Mesodermal cell (in vitro differentiated cells): ENCODE measurements around the gene MYCBPAP.

Source experiments
- H3K27ac ChIP-seq: 2 replicates; pipeline ENCODE4 v1.7.0; 2013; ENCODE audit warnings: mild to moderate bottlenecking, low read depth, low read length, moderate library complexity; ENCODE audit not compliant: severe bottlenecking
- H3K36me3 ChIP-seq: 2 replicates; pipeline ENCODE4 v1.7.1; 2013; ENCODE audit warnings: mild to moderate bottlenecking, low read length, moderate library complexity; ENCODE audit not compliant: control insufficient read depth, insufficient read depth
- H3K4me1 ChIP-seq: one replicate; pipeline ENCODE4 v1.7.1; 2013; ENCODE audit warnings: mild to moderate bottlenecking, low read length; ENCODE audit not compliant: insufficient read depth, control insufficient read depth, poor library complexity, severe bottlenecking
- H3K4me3 ChIP-seq: 2 replicates; pipeline ENCODE4 v1.7.0; 2013; ENCODE audit warnings: low read length, control low read depth, mild to moderate bottlenecking; ENCODE audit not compliant: insufficient read depth, poor library complexity, severe bottlenecking; ENCODE audit errors: extremely low read depth
- H3K9me3 ChIP-seq: 2 replicates; pipeline ENCODE4 v1.7.1; 2013; ENCODE audit warnings: mild to moderate bottlenecking, low read length, moderate library complexity; ENCODE audit not compliant: control insufficient read depth
- WGBS, 2 experiments: methylation state at CpG; one replicate each; pipeline ENCODE4 v1.1.5; 2013; ENCODE audit warnings: missing lambda C conversion rate in 2 of 2; ENCODE audit not compliant: insufficient coverage in 2 of 2; 5-methylcytosine and 5-hydroxymethylcytosine counted together

The MYCBPAP gene

DNA sequence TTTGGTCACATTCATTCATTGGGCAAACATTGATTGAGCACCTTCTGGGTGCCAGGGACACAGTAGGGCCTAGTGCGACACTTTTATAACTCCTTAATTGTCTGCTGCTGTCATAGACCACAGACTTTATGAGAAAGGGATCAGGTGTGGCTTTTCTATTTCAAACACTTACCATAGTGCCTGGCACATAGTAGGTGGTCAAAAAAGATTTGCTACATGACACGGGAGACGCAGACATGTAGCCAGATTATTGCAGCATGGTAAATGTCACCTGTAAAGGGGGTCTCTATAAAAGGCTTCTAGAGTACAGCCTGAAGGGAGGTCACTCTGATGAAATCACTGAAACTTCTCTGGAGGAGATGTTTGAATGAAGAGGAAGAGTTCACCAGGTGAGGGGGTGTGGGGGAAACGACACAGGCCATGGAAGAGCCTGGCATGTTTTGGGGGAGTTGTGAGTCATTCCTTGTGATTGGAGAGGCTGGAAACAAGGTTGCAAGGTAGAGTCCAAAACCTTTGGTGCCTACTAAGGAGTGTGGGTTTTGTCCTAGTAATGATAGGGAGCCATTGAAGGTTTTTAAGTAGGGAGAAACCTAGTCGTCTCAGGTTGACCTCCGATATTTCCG is 28.0 kb upstream of the MYCBPAP start:
- Histone ChIP-seq H3K4me1 (no peaks in the 10 kb centered on the region), H3K36me3 (peaks cover 31% of the 10 kb centered on the region), H3K27ac (no peak overlapping the region), H3K9me3 (no peaks in the 10 kb centered on the region), H3K4me3 (no peak overlapping the region)
- WGBS, 2 experiments: 90 to 100% methylated on average over 3 to 4 of the region's 7 CpGs

DNA sequence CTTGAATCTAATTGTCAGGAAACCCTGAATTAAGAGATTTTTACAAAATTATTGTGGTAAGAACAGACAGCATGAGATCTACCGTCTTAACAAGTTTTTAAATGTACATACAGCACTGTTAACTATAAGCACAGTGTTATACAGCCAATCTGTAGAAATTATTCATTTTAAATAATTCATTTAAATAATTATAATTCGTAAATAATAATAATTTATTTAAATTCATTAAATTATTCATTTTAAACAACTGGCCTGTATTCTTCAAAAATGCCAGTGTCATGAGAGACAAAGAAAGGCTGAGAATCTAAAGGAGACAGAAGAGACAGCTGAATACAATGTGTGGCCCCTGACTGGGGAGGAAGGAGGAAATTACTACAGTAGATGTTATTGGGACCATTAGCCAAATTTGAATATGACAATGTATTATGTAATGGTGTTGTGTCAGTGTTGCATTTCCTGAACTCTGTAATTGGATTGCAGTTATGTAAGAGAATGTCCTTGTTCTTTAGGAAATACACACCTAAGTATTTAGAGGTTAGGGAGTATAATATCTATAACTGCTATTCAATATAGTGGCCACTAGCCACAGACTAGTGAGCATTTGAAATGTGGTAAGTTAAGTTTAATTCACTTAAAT is 27.3 kb upstream of the MYCBPAP start:
- no CpG with 5 or more reads among the region's 2 CpGs for WGBS, 2 experiments
- Histone ChIP-seq H3K4me3 (no peak overlapping the region), H3K4me1 (no peaks in the 10 kb centered on the region), H3K27ac (no peak overlapping the region), H3K36me3 (peaks cover 39% of the 10 kb centered on the region), H3K9me3 (no peaks in the 10 kb centered on the region)

DNA sequence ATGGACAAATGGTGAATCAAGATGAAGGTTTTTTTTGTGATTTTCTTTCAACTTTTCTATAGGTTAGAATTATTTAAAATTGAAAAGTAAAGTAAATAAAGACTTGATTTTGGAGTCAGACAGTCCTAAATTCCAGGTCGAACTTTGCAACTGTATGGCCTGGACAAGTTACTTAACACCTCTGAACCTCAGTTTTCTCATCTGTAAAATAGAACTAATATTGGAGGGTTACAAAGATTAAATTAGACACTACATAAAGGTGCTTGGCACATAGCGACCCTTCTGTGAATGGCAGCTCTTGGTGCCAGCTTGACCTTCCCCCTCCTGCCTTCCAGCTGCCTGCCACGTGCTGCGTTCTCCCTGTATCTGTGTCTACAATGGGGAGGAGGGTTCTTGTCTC is 26.6 kb upstream of the MYCBPAP start:
- no peaks in the 10 kb centered on the region for H3K9me3 ChIP-seq
- H3K27ac ChIP-seq: no peak overlapping the region
- H3K36me3 ChIP-seq: peaks cover 44% of the 10 kb centered on the region
- 83% methylated on average over 1 of the region's 4 CpGs; no CpG with 5 or more reads in 1 of the 2 experiments for WGBS, 2 experiments
- H3K4me3 ChIP-seq: no peak overlapping the region
- H3K4me1 ChIP-seq: no peaks in the 10 kb centered on the region

DNA sequence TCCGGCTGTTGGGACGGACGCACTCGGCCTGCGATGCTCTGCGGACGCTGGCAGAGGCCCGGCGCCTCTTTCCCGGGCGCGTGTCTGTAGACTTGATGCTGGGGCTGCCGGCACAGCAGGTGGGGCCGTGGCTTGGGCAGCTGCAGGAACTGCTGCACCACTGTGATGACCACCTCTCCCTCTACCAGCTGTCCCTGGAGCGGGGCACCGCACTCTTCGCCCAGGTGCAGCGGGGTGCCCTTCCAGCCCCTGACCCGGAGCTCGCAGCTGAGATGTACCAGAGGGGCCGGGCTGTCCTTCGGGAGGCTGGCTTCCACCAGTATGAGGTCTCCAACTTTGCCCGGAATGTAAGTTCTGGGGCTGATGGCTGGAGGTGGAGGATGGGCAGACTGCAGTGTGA is 26.1 kb upstream of the MYCBPAP start:
- no peaks in the 10 kb centered on the region for H3K9me3 ChIP-seq
- WGBS, 2 experiments: 90 to 94% methylated on average over 17 to 23 of the region's 23 CpGs
- H3K4me1 ChIP-seq: no peaks in the 10 kb centered on the region
- no peak overlapping the region for H3K27ac ChIP-seq
- H3K4me3 ChIP-seq: no peak overlapping the region
- peaks cover 44% of the 10 kb centered on the region for H3K36me3 ChIP-seq

DNA sequence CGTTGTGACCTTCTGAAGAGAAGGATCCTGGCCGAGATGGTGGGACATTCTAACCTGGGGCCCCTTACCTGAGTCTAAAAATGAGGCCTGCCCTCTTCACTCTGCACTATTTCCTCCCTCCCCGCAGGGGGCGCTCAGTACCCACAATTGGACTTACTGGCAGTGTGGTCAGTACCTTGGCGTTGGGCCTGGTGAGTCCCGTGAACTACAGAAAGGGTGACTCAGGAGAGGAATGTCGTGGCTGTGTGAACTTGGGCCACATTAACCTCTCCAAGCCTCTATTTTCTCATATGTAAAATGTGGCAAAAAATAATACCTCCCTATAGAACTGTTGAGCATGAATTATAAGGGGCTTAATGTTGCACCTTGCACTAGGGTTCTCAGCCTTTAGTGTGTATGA is 25.7 kb upstream of the MYCBPAP start:
- no peaks in the 10 kb centered on the region for H3K4me1 ChIP-seq
- H3K9me3 ChIP-seq: no peaks in the 10 kb centered on the region
- no peak overlapping the region for H3K27ac ChIP-seq
- peaks cover 44% of the 10 kb centered on the region for H3K36me3 ChIP-seq
- no peak overlapping the region for H3K4me3 ChIP-seq
- WGBS, 2 experiments: 17 to 24% methylated on average over 6 of the region's 7 CpGs

DNA sequence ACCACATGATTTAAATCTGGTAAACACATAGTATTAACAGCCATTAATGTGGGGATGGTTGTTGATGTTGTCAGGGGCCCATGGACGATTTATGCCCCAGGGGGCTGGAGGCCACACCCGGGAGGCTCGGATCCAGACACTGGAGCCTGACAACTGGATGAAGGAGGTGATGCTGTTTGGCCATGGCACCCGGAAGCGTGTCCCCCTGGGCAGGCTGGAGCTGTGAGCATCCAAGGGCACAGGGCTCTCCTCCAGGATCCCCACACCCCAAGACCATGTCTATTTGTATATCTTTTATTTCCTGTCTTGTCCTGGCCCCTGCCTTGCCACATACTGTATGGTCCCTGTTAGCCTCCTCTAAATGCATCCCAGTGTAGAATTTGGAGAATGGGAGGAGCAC is 25.0 kb upstream of the MYCBPAP start:
- 97 to 100% methylated on average over 3 to 5 of the region's 5 CpGs for WGBS, 2 experiments

DNA sequence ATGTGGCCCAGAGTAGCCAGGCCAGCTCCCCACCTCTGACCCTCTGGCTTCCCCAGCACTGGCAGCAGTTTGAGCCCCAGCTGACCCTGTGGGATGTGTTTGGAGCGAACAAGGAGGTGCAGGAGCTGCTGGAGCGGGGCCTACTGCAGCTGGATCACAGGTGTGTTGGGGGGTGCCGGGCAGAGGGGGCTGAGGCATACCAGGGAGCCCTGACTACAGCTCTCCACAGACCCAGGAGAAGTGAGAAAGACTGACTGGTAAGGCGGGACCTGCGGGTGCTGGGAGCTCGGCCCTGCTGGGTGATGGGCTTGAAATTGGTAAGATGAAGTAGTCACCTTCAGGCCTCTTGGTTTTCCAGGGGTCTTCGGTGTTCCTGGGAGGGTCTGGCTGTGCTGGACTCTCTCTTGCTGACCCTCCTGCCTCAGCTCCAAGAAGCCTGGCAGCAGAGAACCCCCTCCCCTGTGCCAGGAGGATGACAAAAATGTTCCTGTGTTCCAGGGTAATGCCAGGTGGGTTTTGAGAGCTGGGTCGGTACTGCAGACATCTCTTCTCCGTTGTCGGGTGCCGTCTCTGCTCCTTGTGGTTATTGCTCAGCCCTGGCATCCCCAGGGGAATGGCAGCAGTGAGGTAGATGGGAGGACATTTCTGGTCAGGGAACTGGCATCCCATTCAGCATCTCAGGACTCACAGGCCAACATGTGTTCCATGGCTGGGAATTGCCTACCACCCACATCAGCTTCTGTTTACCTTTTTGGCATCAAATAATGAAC is 23.7 kb upstream of the MYCBPAP start:
- Histone ChIP-seq H3K4me1 (no peaks in the 10 kb centered on the region), H3K9me3 (no peaks in the 10 kb centered on the region), H3K27ac (no peak overlapping the region), H3K4me3 (no peak overlapping the region), H3K36me3 (peaks cover 44% of the 10 kb centered on the region)
- 95 to 98% methylated on average over 5 to 9 of the region's 11 CpGs for WGBS, 2 experiments

More for the DNA sequence above, 25.0 kb upstream of the MYCBPAP start:
- no peak overlapping the region for H3K4me3 ChIP-seq
- H3K36me3 ChIP-seq: peaks cover 44% of the 10 kb centered on the region
- no peaks in the 10 kb centered on the region for H3K9me3 ChIP-seq
- no peaks in the 10 kb centered on the region for H3K4me1 ChIP-seq
- no peak overlapping the region for H3K27ac ChIP-seq

DNA sequence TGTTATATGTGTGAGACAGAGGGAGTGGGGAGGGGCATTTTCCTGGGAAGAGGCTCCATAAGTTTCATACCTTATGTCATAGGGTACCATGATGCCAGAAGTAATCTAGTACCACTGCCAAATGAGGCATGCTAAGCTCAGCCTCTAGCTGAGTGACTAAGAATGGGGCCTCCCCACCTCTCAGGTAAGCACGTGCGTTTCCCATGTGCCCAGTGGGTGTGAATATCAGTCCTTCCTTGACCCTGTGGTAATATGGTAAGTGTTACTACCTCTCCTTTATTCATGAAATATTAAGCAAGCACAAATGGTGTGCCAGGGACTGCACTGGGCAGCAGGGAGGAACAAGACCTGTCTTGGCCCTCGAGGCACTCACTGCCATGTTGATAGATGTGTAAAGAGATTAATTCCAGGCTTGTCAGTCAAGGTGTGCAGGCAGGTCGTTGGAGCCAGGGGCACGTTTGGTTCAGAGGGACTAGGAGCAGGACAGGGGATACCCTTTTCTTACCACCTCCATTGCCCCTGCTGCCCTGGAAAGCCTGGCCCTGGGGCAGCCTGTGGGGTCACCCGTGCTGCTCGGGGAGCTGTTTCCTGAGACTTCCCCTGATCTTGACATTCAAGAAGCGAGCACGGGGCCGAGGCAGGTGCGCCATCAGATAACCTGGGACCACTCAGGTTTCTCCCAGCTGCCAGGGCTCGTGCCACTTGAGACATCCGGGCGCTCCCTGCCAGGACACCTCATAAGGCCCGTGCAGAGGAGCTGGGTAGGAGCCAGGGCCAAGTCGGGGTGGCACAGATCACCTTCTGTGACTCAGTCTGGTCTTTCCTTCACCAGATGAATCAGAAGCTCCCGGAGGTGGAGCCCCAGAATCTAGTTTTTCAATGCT is 20.8 kb upstream of the MYCBPAP start:
- no peak overlapping the region for H3K4me3 ChIP-seq
- WGBS, 2 experiments: 92 to 94% methylated on average over 14 to 15 of the region's 17 CpGs
- no peaks in the 10 kb centered on the region for H3K4me1 ChIP-seq
- no peaks in the 10 kb centered on the region for H3K9me3 ChIP-seq
- peaks cover 35% of the 10 kb centered on the region for H3K36me3 ChIP-seq
- H3K27ac ChIP-seq: no peak overlapping the region

DNA sequence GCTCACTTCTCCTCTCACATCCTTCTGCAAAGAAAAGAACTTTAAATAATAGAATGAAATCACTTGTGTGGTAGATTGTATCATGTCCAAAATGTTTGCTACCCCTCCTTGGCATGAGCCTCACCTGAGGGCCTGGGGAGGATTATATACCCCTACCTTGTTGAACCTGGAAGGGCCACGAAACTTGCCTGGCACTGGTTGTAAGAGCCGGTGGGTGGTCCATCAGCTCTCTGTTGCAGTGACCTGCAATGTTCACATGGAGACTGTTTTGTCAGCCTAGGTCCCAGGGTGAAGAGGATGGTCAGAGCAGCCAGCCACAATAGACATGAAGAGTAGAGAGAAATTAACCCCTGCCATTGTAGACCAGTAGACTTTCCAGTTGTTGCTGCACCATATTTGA is 19.4 kb upstream of the MYCBPAP start:
- Histone ChIP-seq H3K4me3 (no peak overlapping the region), H3K36me3 (peaks cover 22% of the 10 kb centered on the region), H3K4me1 (no peaks in the 10 kb centered on the region), H3K27ac (no peak overlapping the region), H3K9me3 (no peaks in the 10 kb centered on the region)
- WGBS, 2 experiments: 97 to 100% methylated on average over 2 of the region's 2 CpGs

DNA sequence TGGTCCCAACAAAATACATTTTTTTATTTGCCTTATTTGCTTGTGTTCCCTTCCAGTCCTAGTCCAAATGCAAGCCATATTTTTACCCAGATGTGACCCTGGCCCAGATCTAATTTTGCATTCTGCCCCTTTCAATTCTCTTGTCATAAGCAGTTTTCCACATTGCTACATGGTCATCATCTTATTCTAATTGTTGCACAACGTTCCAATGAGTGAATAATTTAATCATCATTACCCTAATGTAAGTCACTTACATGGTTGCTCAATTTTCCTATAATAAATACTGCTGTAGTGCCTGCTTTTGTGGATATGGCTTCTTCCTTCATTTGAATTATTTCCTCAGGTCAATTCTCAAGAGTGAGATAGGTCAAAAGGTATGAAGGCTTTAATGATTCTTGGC is 16.7 kb upstream of the MYCBPAP start:
- WGBS, 2 experiments: no CpG with 5 or more reads among the region's 1 CpG
- no peaks in the 10 kb centered on the region for H3K4me1 ChIP-seq
- no peaks in the 10 kb centered on the region for H3K9me3 ChIP-seq
- H3K27ac ChIP-seq: no peak overlapping the region
- H3K4me3 ChIP-seq: no peak overlapping the region
- no peaks in the 10 kb centered on the region for H3K36me3 ChIP-seq
